Measurements from ENCODE around the gene IL4I1. TPM values are rescaled to one million over a fixed set of nuclear protein-coding genes. Genes with fewer than 3 reads are reported as not detected.

IL4I1 gene
- polyA plus RNA-seq, 1 of the 3 experiments (the other 2 are of a cell fraction), result 0.35 TPM

DNA sequence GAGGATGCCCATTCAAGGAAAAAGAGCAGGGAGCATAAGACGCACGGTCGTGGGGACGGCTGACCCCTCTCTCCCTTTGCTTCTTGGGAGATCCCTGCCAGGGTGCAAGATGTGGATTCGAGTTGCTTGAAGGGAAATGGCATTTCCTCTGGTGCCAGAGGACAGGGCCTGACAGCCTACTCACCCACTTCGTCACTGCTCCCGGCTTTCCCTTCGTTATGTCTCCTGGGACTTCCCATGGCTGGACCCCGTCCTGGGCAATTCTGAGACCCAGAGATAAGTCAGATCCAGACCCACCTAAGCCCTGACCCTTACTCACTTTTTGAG is 18.0 kb downstream of the IL4I1 start:
- DNase-seq, result no peak
- Histone ChIP-seq H2AFZ (ENCODE audit: low read depth) (no peak overlapping the region), H3K4me1 (ENCODE audit: control insufficient read depth in 1 of 2, insufficient read depth in 2 of 2, low read depth in 1 of 2, low read length in 1 of 2) (peaks cover 7 to 23% of the 10 kb centered on the region in 2 experiments; a peak in 3 of 4 replicates), H3K27ac (ENCODE audit: low read depth in 2 of 2, low read length in 1 of 2) (peak overlapping the region in 1 of 2 experiments; percentile 96; a peak in 2 of 4 replicates), H3K4me2 (peak overlapping the region; percentile 97), H3F3A (replicated peaks; ENCODE audit: insufficient read depth) (no peaks in the 10 kb centered on the region), H3K4me3 (ENCODE audit: low read depth in 2 of 2, low read length in 1 of 2) (peak overlapping the region; percentile 98 to 99; a peak in 3 of 4 replicates), H3K27me3 (ENCODE audit: insufficient read depth) (no peaks in the 10 kb centered on the region), H3K9ac (peak overlapping the region; percentile 97), H3K36me3 (replicated peaks in 1 of 2; ENCODE audit: control insufficient read depth in 1 of 2, insufficient read depth in 2 of 2, low read length in 1 of 2) (peaks cover 43 to 51% of the 10 kb centered on the region in 2 experiments), H3K9me3 (no peaks in the 10 kb centered on the region), H3K9me2 (no peaks in the 10 kb centered on the region), H4K20me1 (ENCODE audit: insufficient read depth) (no peaks in the 10 kb centered on the region), H3K79me2 (ENCODE audit: insufficient read depth) (peaks cover 45% of the 10 kb centered on the region)
- ChIA-PET POLR2A (interaction anchor here (3.5 kb wide), 1 partner anchor 11 kb away, joined by 22 read pairs; the partner anchor contains the start of gene PNKP), CTCF (interaction anchor here (1.0 to 1.1 kb wide), 2 partner anchors 10 to 11 kb away, joined by 3 to 5 read pairs; no protein-coding TSS in a partner anchor)
- WGBS (ENCODE audit: low lambda C conversion rate), result 73% methylated on average over 9 of the region's 9 CpGs
- TF ChIP-seq FOSL2 (IDR thresholded peaks at IDR 0.05; ENCODE audit: borderline replicate concordance, low read depth) (no peak), JUND (IDR thresholded peaks at IDR 0.05) (no peak)
- TF ChIP-seq, protein P1, sequence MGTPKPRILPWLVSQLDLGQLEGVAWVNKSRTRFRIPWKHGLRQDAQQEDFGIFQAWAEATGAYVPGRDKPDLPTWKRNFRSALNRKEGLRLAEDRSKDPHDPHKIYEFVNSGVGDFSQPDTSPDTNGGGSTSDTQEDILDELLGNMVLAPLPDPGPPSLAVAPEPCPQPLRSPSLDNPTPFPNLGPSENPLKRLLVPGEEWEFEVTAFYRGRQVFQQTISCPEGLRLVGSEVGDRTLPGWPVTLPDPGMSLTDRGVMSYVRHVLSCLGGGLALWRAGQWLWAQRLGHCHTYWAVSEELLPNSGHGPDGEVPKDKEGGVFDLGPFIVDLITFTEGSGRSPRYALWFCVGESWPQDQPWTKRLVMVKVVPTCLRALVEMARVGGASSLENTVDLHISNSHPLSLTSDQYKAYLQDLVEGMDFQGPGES (IDR thresholded peaks at IDR 0.05; ENCODE audit: low read depth, low read length), result no peak
- TF ChIP-seq, protein P2, sequence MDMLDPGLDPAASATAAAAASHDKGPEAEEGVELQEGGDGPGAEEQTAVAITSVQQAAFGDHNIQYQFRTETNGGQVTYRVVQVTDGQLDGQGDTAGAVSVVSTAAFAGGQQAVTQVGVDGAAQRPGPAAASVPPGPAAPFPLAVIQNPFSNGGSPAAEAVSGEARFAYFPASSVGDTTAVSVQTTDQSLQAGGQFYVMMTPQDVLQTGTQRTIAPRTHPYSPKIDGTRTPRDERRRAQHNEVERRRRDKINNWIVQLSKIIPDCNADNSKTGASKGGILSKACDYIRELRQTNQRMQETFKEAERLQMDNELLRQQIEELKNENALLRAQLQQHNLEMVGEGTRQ (IDR thresholded peaks at IDR 0.05; ENCODE audit: borderline replicate concordance, low read depth, low read length), result no peak

DNA sequence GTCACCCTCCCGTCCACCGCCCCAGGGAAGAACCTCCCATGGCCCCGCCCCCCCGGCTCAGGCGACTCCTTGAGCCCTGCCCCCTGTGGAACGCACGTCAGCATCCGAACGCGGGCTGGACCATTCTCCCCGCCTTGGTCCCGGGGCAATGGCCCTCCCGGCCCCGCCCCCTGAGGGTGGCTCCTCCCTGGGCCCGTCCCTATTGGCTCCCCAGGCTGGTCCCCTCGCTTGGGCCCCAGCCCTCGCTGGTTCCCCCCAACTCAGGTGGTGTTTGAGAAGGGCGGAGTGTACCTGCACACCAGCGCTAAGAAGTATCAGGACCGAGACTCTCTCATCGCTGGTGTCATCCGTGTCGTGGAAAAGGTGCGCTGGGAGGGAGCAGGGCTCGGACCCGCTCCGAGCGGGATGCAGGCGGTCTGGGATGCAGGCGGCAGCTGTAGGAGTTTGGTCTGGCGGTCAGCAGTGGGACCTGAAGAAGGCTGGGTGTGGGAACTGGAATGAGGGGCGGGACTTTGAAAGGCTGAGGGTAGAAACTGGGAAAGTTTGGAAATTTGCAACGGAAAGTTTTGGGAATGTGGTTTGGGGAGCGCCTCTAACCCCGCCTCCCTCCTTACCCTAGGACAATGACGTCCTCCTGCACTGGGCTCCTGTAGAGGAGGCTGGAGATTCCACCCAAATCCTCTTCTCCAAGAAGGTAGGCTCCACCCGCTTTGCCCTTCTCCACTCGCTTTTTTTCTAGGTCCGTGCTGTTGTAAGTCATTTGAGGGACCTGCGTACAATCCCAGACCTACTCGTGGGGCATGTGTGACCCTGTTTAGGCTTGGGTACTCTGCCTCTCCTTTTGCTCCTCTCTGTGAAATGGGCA is 18.6 kb downstream of the IL4I1 start:
- peaks cover 7 to 23% of the 10 kb centered on the region in 2 experiments; a peak in 3 of 4 replicates for H3K4me1 ChIP-seq (ENCODE audit: control insufficient read depth in 1 of 2, insufficient read depth in 2 of 2, low read depth in 1 of 2, low read length in 1 of 2)
- peak overlapping the region; percentile 98 to 99 for H3K4me3 ChIP-seq (ENCODE audit: low read depth in 2 of 2, low read length in 1 of 2)
- POLR2A ChIA-PET, result interaction anchor here (0.7 to 3.5 kb wide), 5 partner anchors 10 to 236 kb away, joined by 3 to 22 read pairs (median 9); partner anchors contain the start of genes FUZ, PNKP, PTOV1 and SCAF1
- peak overlapping the region; percentile 97 for H3K9ac ChIP-seq
- H3K9me3 ChIP-seq, result no peaks in the 10 kb centered on the region
- no peaks in the 10 kb centered on the region for H3K9me2 ChIP-seq
- H4K20me1 ChIP-seq (ENCODE audit: insufficient read depth), result no peaks in the 10 kb centered on the region
- H3K27me3 ChIP-seq (ENCODE audit: insufficient read depth), result no peaks in the 10 kb centered on the region
- H3K4me2 ChIP-seq, result peak overlapping the region; percentile 97
- peaks cover 49% of the 10 kb centered on the region for H3K79me2 ChIP-seq (ENCODE audit: insufficient read depth)
- no peaks in the 10 kb centered on the region for H3F3A ChIP-seq (replicated peaks; ENCODE audit: insufficient read depth)
- peak; percentile 98 for DNase-seq
- H3K36me3 ChIP-seq (replicated peaks in 1 of 2; ENCODE audit: control insufficient read depth in 1 of 2, insufficient read depth in 2 of 2, low read length in 1 of 2), result peaks cover 37 to 48% of the 10 kb centered on the region in 2 experiments
- peak overlapping the region; percentile 84 for H2AFZ ChIP-seq (ENCODE audit: low read depth)
- CTCF ChIA-PET, result interaction anchor here (0.6 to 1.1 kb wide), 4 partner anchors 11 to 135 kb away, joined by 3 to 6 read pairs (median 4); no protein-coding TSS in a partner anchor
- H3K27ac ChIP-seq (ENCODE audit: low read depth in 2 of 2, low read length in 1 of 2), result peak overlapping the region; percentile 96 to 99
- 15% methylated on average over 30 of the region's 41 CpGs for WGBS (ENCODE audit: low lambda C conversion rate)
- TF ChIP-seq, protein P3, sequence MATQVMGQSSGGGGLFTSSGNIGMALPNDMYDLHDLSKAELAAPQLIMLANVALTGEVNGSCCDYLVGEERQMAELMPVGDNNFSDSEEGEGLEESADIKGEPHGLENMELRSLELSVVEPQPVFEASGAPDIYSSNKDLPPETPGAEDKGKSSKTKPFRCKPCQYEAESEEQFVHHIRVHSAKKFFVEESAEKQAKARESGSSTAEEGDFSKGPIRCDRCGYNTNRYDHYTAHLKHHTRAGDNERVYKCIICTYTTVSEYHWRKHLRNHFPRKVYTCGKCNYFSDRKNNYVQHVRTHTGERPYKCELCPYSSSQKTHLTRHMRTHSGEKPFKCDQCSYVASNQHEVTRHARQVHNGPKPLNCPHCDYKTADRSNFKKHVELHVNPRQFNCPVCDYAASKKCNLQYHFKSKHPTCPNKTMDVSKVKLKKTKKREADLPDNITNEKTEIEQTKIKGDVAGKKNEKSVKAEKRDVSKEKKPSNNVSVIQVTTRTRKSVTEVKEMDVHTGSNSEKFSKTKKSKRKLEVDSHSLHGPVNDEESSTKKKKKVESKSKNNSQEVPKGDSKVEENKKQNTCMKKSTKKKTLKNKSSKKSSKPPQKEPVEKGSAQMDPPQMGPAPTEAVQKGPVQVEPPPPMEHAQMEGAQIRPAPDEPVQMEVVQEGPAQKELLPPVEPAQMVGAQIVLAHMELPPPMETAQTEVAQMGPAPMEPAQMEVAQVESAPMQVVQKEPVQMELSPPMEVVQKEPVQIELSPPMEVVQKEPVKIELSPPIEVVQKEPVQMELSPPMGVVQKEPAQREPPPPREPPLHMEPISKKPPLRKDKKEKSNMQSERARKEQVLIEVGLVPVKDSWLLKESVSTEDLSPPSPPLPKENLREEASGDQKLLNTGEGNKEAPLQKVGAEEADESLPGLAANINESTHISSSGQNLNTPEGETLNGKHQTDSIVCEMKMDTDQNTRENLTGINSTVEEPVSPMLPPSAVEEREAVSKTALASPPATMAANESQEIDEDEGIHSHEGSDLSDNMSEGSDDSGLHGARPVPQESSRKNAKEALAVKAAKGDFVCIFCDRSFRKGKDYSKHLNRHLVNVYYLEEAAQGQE (IDR thresholded peaks at IDR 0.05; ENCODE audit: low read depth, low read length), result 0 out of 2 replicates have a peak, but pooled peaks have one; percentile 4
- TF ChIP-seq, protein P4, sequence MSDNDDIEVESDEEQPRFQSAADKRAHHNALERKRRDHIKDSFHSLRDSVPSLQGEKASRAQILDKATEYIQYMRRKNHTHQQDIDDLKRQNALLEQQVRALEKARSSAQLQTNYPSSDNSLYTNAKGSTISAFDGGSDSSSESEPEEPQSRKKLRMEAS (IDR thresholded peaks at IDR 0.05; ENCODE audit: low read depth), result 0 out of 2 replicates have a peak, but pooled peaks have one; percentile 38
- TF ChIP-seq RFX5 (IDR thresholded peaks at IDR 0.05; ENCODE audit: low read length) (peak; percentile 55; the same call in 1 of the 2 replicates), FOXJ3 (CRISPR knock-in tag; IDR thresholded peaks at IDR 0.05) (no peak), MXI1 (IDR thresholded peaks at IDR 0.05; ENCODE audit: low read depth, low read length) (no peak; the same call in 1 of the 2 replicates)
